Calu3 (cell line): ENCODE measurements around the gene CFP. TPM values are rescaled to one million over a fixed set of nuclear protein-coding genes. Genes with fewer than 3 reads are reported as not detected.

ENCODE experiments used
- BruUV-seq: library from RNA; stranded (reverse); fragments of 400-500 nt; replicated peaks from 2 replicates; lab custom pipeline; 2021; lab: Mats Ljungman, UMichigan
- CTCF ChIA-PET: fragments of 300-600 bp; sonication (Branson Sonifier 250); formaldehyde crosslinking; loops from one replicate; lab custom pipeline; 2022; ENCODE audit warnings: antibody characterized with exemption; lab: Charles Lee
- DNase-seq: peaks from one replicate; pipeline ENCODE4 v3.0.0; 2022
- H3K27ac Mint-ChIP-seq: one replicate; pipeline ENCODE4 v1.8.0; 2022; ENCODE audit warnings: mixed read lengths; ENCODE audit not compliant: unreplicated experiment
- H3K27me3 Mint-ChIP-seq: one replicate; pipeline ENCODE4 v1.8.0; 2022; ENCODE audit warnings: mixed read lengths; ENCODE audit not compliant: unreplicated experiment
- H3K36me3 Mint-ChIP-seq: one replicate; pipeline ENCODE4 v1.8.0; 2022; ENCODE audit warnings: mild to moderate bottlenecking, moderate library complexity, mixed read lengths; ENCODE audit not compliant: insufficient read depth, unreplicated experiment
- H3K4me1 Mint-ChIP-seq: one replicate; pipeline ENCODE4 v1.8.0; 2022; ENCODE audit warnings: mild to moderate bottlenecking, low read depth, mixed read lengths; ENCODE audit not compliant: unreplicated experiment
- H3K4me3 Mint-ChIP-seq: one replicate; pipeline ENCODE4 v1.8.0; 2022; ENCODE audit warnings: mild to moderate bottlenecking, low read depth, moderate library complexity, mixed read lengths; ENCODE audit not compliant: unreplicated experiment
- H3K9me3 Mint-ChIP-seq: one replicate; pipeline ENCODE4 v1.8.0; 2022; ENCODE audit warnings: low read depth, mixed read lengths; ENCODE audit not compliant: unreplicated experiment
- CTCF ChIP-seq: fragments of 200-600 bp; IDR thresholded peaks from one replicate; pipeline ENCODE4 v1.8.0; 2022; ENCODE audit warnings: antibody characterized with exemption; ENCODE audit not compliant: unreplicated experiment
- intact Hi-C: fragments of 100-400 bp; cut with micrococcal nuclease; formaldehyde crosslinking; loops from one replicate; pipeline ENCODE4 v1.10.0; 2022; ENCODE audit not compliant: unreplicated experiment
- total RNA-seq: library from RNA; stranded (reverse); gene quantifications from 2 replicates; pipeline ENCODE4 v1.2.3, GENCODE V29; 2022

Gene CFP
- total RNA-seq, 1 experiment from 2014 or later, result 1.2 TPM

- DNase-seq, result no peak
- H3K9me3 Mint-ChIP-seq, result no peaks in the 10 kb centered on the region
- TF ChIP-seq CTCF, result no peak
- peaks cover 41% of the 10 kb centered on the region for H3K36me3 Mint-ChIP-seq
- peak overlapping the region; percentile 82 for H3K27ac Mint-ChIP-seq
- H3K4me3 Mint-ChIP-seq, result peak overlapping the region; percentile 77
- intact Hi-C loops, result no loop called here
- no peaks in the 10 kb centered on the region for H3K27me3 Mint-ChIP-seq
- BruUV-seq, result no TSS peak
- peaks cover 42% of the 10 kb centered on the region for H3K4me1 Mint-ChIP-seq
- CTCF ChIA-PET, result interaction anchor here (0.6 kb wide), 1 partner anchor 1878 kb away, joined by 5 read pairs; no protein-coding TSS in a partner anchor
Measured at GRCh38 chrX:47649271-47649670, 19.5 kb upstream of the CFP start.

- DNase-seq, result no peak
- H3K36me3 Mint-ChIP-seq, result peaks cover 43% of the 10 kb centered on the region
- no peak overlapping the region for H3K27ac Mint-ChIP-seq
- TF ChIP-seq CTCF, result no peak
- peaks cover 46% of the 10 kb centered on the region for H3K4me1 Mint-ChIP-seq
- peak overlapping the region; percentile 77 for H3K4me3 Mint-ChIP-seq
- no TSS peak for BruUV-seq
- no peaks in the 10 kb centered on the region for H3K9me3 Mint-ChIP-seq
- no peaks in the 10 kb centered on the region for H3K27me3 Mint-ChIP-seq
- intact Hi-C loops, result no loop called here
- CTCF ChIA-PET, result interaction anchor here (0.5 kb wide), 1 partner anchor 110 kb away, joined by 3 read pairs; no protein-coding TSS in a partner anchor
Measured at GRCh38 chrX:47648376-47648775, 18.6 kb upstream of the CFP start.

- CTCF ChIA-PET, result interaction anchor here (0.5 kb wide), 1 partner anchor 128 kb away, joined by 4 read pairs; no protein-coding TSS in a partner anchor
- H3K9me3 Mint-ChIP-seq, result no peaks in the 10 kb centered on the region
Measured at GRCh38 chrX:47646636-47647035, 16.9 kb upstream of the CFP start.

GRCh38 chrX:47645530-47645929 lies 15.8 kb upstream of the CFP start:
- H3K9me3 Mint-ChIP-seq, result peaks cover 3% of the 10 kb centered on the region
- DNase-seq, result no peak
- no peak for TF ChIP-seq CTCF
- H3K27me3 Mint-ChIP-seq, result no peaks in the 10 kb centered on the region
- intact Hi-C loops, result no loop called here
- H3K36me3 Mint-ChIP-seq, result peaks cover 34% of the 10 kb centered on the region
- H3K4me3 Mint-ChIP-seq, result no peak overlapping the region
- CTCF ChIA-PET, result no interaction called here
- H3K4me1 Mint-ChIP-seq, result peaks cover 37% of the 10 kb centered on the region
- BruUV-seq, result no TSS peak
- no peak overlapping the region for H3K27ac Mint-ChIP-seq

More at GRCh38 chrX:47646636-47647035, 16.9 kb upstream of the CFP start:
- intact Hi-C loops, result no loop called here
- TF ChIP-seq CTCF, result no peak
- Mint-ChIP-seq H3K4me1 (peaks cover 46% of the 10 kb centered on the region), H3K27me3 (no peaks in the 10 kb centered on the region), H3K4me3 (no peak overlapping the region), H3K27ac (no peak overlapping the region), H3K36me3 (peaks cover 40% of the 10 kb centered on the region)
- DNase-seq, result no peak
- no TSS peak for BruUV-seq
